B cell (primary cell): ENCODE results near the gene SAFB. TPM values are rescaled to one million over a fixed set of nuclear protein-coding genes. Genes with fewer than 3 reads are reported as not detected.

Experiments
- polyA plus RNA-seq: library from polyadenylated mRNA; depleted of rRNA; stranded (reverse); fragments of >200 nt; gene quantifications from 2 replicates; pipeline ENCODE4 v1.2.3, GENCODE V29; 2012
- small RNA-seq: library from RNA; depleted of rRNA; stranded (forward); fragments of <200 nt; gene quantifications from one replicate; pipeline ENCODE3, GENCODE V24; 2012; ENCODE audit warnings: low replicate concordance, low read depth; ENCODE audit not compliant: insufficient read length
- total RNA-seq, 2 donors: library from RNA; stranded (reverse); fragments of 120-200 nt in 1 of 2; gene quantifications; 1 replicate in 1 of 2; 2 replicates in 1 of 2; pipeline versions ENCODE4 v1.2.3 to v1.2.4, GENCODE V29; 2013 to 2022

The SAFB gene
- total and polyA plus RNA-seq, 2 donors (not counting 1 experiment from before 2014, with no cell fraction given), result 91.0 to 221 TPM

Small RNA genes within 50 kb of the gene (small RNA-seq; reads per million reads assigned to genes)
- not detected for gene SNRPEP4

Other genes with a start within 250 kb of the SAFB start
- gene ZNRF4, start 167.7 kb upstream of the SAFB start, total RNA-seq, result not detected in 2 replicates
- gene ZNRF4, start 167.7 kb upstream of the SAFB start, polyA plus RNA-seq, result not detected in 2 replicates
- 0.42 and 1.00 TPM in 2 replicates for gene TINCR, start 55.1 kb upstream of the SAFB start, total RNA-seq
- gene TINCR, start 55.1 kb upstream of the SAFB start, polyA plus RNA-seq, result 0.37 and 0.54 TPM in 2 replicates
- 242 and 257 TPM in 2 replicates for gene SAFB2, start 307 bp upstream of the SAFB start, total RNA-seq
- 76.5 and 91.1 TPM in 2 replicates for gene SAFB2, start 307 bp upstream of the SAFB start, polyA plus RNA-seq
- 30.8 and 34.5 TPM in 2 replicates for gene MICOS13, start 57.4 kb downstream of the SAFB start, total RNA-seq
- gene MICOS13, start 57.4 kb downstream of the SAFB start, polyA plus RNA-seq, result 29.8 and 41.9 TPM in 2 replicates
- 1.4 and 1.8 TPM in 2 replicates for gene HSD11B1L, start 57.9 kb downstream of the SAFB start, total RNA-seq
- gene HSD11B1L, start 57.9 kb downstream of the SAFB start, polyA plus RNA-seq, result 4.5 and 4.6 TPM in 2 replicates
- gene RPL36, start 67.2 kb downstream of the SAFB start, total RNA-seq, result 895 and 983 TPM in 2 replicates
- gene RPL36, start 67.2 kb downstream of the SAFB start, polyA plus RNA-seq, result 551 and 899 TPM in 2 replicates
- gene LONP1, start 97.1 kb downstream of the SAFB start, total RNA-seq, result 67.2 and 70.3 TPM in 2 replicates
- 60.1 and 65.6 TPM in 2 replicates for gene LONP1, start 97.1 kb downstream of the SAFB start, polyA plus RNA-seq
- gene CATSPERD, start 97.6 kb downstream of the SAFB start, total RNA-seq, result not detected in 2 replicates
- not detected in 2 replicates for gene CATSPERD, start 97.6 kb downstream of the SAFB start, polyA plus RNA-seq
- 5.4 and 5.6 TPM in 2 replicates for gene PRR22, start 161.7 kb downstream of the SAFB start, total RNA-seq
- gene PRR22, start 161.7 kb downstream of the SAFB start, polyA plus RNA-seq, result 3.4 and 4.1 TPM in 2 replicates
- gene DUS3L, start 168.1 kb downstream of the SAFB start, total RNA-seq, result 79.0 and 84.6 TPM in 2 replicates
- gene DUS3L, start 168.1 kb downstream of the SAFB start, polyA plus RNA-seq, result 118 and 202 TPM in 2 replicates
- 0.36 TPM in 1 of 2 replicates, not detected in the other for gene NRTN, start 182.0 kb downstream of the SAFB start, total RNA-seq
- 0.27 and 2.2 TPM in 2 replicates for gene NRTN, start 182.0 kb downstream of the SAFB start, polyA plus RNA-seq
- not detected in 2 replicates for gene FUT6, start 216.6 kb downstream of the SAFB start, total RNA-seq
- 0.03 TPM in 1 of 2 replicates, not detected in the other for gene FUT6, start 216.6 kb downstream of the SAFB start, polyA plus RNA-seq
- not detected in 2 replicates for gene FUT3, start 228.4 kb downstream of the SAFB start, total RNA-seq
- not detected in 2 replicates for gene FUT3, start 228.4 kb downstream of the SAFB start, polyA plus RNA-seq
- 0.27 TPM in 1 of 2 replicates, not detected in the other for gene FUT5, start 247.5 kb downstream of the SAFB start, total RNA-seq
- 0.56 TPM in 1 of 2 replicates, not detected in the other for gene FUT5, start 247.5 kb downstream of the SAFB start, polyA plus RNA-seq